ENCODE data around the gene EMILIN1.

- TF ChIP-seq POLR2AphosphoS5 (IDR thresholded peaks at IDR 0.05; ENCODE audit: borderline replicate concordance, low read depth, low read length): 0 out of 2 replicates have a peak, but pooled peaks have one; percentile 8
- no peak for TF ChIP-seq EZH2 (IDR thresholded peaks at IDR 0.05)
- no peak for TF ChIP-seq FOXP2 (optimal IDR thresholded peaks at IDR 0.05; ENCODE audit: control extremely low read depth, extremely low read length, insufficient read depth)
Observed at GRCh38 chr2:27050281-27050995, 28.0 kb upstream of the EMILIN1 start.
